Lung (tissue), 12 donors: ENCODE results near the gene BRD7. TPM values are rescaled to one million over a fixed set of nuclear protein-coding genes. Genes with fewer than 3 reads are reported as not detected.
A peak's percentile ranks its signal among the peaks of the same experiment; 100 is the strongest.

ENCODE experiments used
- ATAC-seq: fragments of 200-7000 bp; cut with Tn5 transposase; one replicate; pipeline ENCODE4 v1.9.1; 2020; ENCODE audit warnings: moderate number of reproducible peaks; ENCODE audit not compliant: insufficient read depth, low FRiP score
- DNase-seq, 3 donors: peaks; one replicate each; pipeline ENCODE4 v3.0.0-alpha.2; 2013 to 2017
- H3K27ac ChIP-seq, 2 donors: one replicate each; pipeline ENCODE4 v1.5.1; 2013; ENCODE audit warnings: mild to moderate bottlenecking in 2 of 2, moderate library complexity in 2 of 2, control low read depth in 1 of 2, inconsistent platforms in 1 of 2, low read depth in 1 of 2, low read length in 1 of 2
- H3K27me3 ChIP-seq, 3 donors: one replicate each; pipeline ENCODE4 v1.5.1; 2013; ENCODE audit warnings: low read length in 2 of 3; ENCODE audit not compliant: control insufficient read depth in 3 of 3, insufficient read depth in 3 of 3
- H3K36me3 ChIP-seq, 4 donors: one replicate each; pipeline ENCODE4 v1.5.1; 2013; ENCODE audit warnings: low read length in 4 of 4, mild to moderate bottlenecking in 1 of 4, moderate library complexity in 1 of 4; ENCODE audit not compliant: control insufficient read depth in 4 of 4, insufficient read depth in 4 of 4
- H3K4me1 ChIP-seq, 5 donors: one replicate each; pipeline ENCODE4 v1.5.1; 2013; ENCODE audit warnings: low read length in 5 of 5, mild to moderate bottlenecking in 2 of 5, moderate library complexity in 1 of 5; ENCODE audit not compliant: control insufficient read depth in 5 of 5, insufficient read depth in 5 of 5
- H3K4me3 ChIP-seq: one replicate; pipeline ENCODE4 v1.5.1; 2013; ENCODE audit warnings: mild to moderate bottlenecking, control low read depth, moderate library complexity
- H3K9ac ChIP-seq, 2 donors: one replicate each; pipeline ENCODE4 v1.5.1; 2013; ENCODE audit warnings: low read length in 2 of 2, control low read depth in 1 of 2; ENCODE audit not compliant: insufficient read depth in 1 of 2
- H3K9me3 ChIP-seq, 4 donors: one replicate each; pipeline ENCODE4 v1.5.1; 2013; ENCODE audit warnings: low read length in 3 of 4, mild to moderate bottlenecking in 1 of 4, moderate library complexity in 1 of 4; ENCODE audit not compliant: control insufficient read depth in 4 of 4, insufficient read depth in 3 of 4
- WGBS, 2 donors: extraction: QIAGEN DNeasy Blood & Tissue Kit; methylation state at CpG; one replicate each; pipeline ENCODE4 v1.1.7; 2013; 5-methylcytosine and 5-hydroxymethylcytosine counted together
- polyA plus RNA-seq, 2 donors: library from polyadenylated mRNA; stranded (reverse); fragments of 200-250 nt; gene quantifications; one replicate each; pipeline ENCODE4 v1.2.1, GENCODE V29; 2013
- total RNA-seq, 2 donors: library from RNA; depleted of rRNA in 1 of 2; stranded (reverse); fragments of >200 nt in 1 of 2; gene quantifications; one replicate each; pipeline ENCODE4 v1.2.1, GENCODE V29; 2014 to 2021
- TF ChIP-seq, protein P1 (sequence below): IDR thresholded peaks from 2 replicates; pipeline ENCODE4 v1.5.1; 2012; ENCODE audit warnings: mild to moderate bottlenecking; ENCODE audit errors: control extremely low read depth, extremely low read depth
- donor health status: control.
- donor health status: control.
- donor health status: Bipolar disorder and iron deficiency.
- donor health status: healthy.
- donor health status: DM: yes; HTN: yes; CAD: no.

BRD7 gene
- total and polyA plus RNA-seq, 4 donors, result 33.9 to 54.6 (median 53.5) TPM

- Histone ChIP-seq H3K36me3 (peaks cover 13 to 39% (median 20%) of the 10 kb centered on the region in 4 donors), H3K27me3 (no peaks in the 10 kb centered on the region), H3K4me3 (no peak overlapping the region), H3K27ac (no peak overlapping the region), H3K4me1 (peaks cover 0 to 4% (median 0%) of the 10 kb centered on the region in 5 donors), H3K9ac (no peak overlapping the region), H3K9me3 (peaks cover 0 to 3% (median 0%) of the 10 kb centered on the region in 4 donors)
- WGBS, 2 donors, result 75 to 90% methylated on average over 5 of the region's 5 CpGs
- TF ChIP-seq, protein P1, sequence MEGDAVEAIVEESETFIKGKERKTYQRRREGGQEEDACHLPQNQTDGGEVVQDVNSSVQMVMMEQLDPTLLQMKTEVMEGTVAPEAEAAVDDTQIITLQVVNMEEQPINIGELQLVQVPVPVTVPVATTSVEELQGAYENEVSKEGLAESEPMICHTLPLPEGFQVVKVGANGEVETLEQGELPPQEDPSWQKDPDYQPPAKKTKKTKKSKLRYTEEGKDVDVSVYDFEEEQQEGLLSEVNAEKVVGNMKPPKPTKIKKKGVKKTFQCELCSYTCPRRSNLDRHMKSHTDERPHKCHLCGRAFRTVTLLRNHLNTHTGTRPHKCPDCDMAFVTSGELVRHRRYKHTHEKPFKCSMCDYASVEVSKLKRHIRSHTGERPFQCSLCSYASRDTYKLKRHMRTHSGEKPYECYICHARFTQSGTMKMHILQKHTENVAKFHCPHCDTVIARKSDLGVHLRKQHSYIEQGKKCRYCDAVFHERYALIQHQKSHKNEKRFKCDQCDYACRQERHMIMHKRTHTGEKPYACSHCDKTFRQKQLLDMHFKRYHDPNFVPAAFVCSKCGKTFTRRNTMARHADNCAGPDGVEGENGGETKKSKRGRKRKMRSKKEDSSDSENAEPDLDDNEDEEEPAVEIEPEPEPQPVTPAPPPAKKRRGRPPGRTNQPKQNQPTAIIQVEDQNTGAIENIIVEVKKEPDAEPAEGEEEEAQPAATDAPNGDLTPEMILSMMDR, result no peak
- ATAC-seq (no peak), DNase-seq (no peak)
Observed at GRCh38 chr16:50331570-50331969, 37.2 kb downstream of the BRD7 start.

GRCh38 chr16:50329446-50330189 lies 39.2 kb downstream of the BRD7 start:
- Histone ChIP-seq H3K27me3 (no peaks in the 10 kb centered on the region), H3K4me1 (peaks cover 0 to 4% (median 0%) of the 10 kb centered on the region in 5 donors), H3K9ac (no peak overlapping the region), H3K36me3 (peaks cover 14 to 41% (median 21%) of the 10 kb centered on the region in 4 donors), H3K27ac (peak overlapping the region in 1 of 2 donors; percentile 24), H3K9me3 (peaks cover 0 to 3% (median 0%) of the 10 kb centered on the region in 4 donors), H3K4me3 (no peak overlapping the region)
- ATAC-seq (no peak), DNase-seq (peak in 1 of 3 donors; percentile 42)
- TF ChIP-seq, protein P1, result no peak
- WGBS, 2 donors, result 33 to 60% methylated on average over 11 of the region's 11 CpGs

DNA sequence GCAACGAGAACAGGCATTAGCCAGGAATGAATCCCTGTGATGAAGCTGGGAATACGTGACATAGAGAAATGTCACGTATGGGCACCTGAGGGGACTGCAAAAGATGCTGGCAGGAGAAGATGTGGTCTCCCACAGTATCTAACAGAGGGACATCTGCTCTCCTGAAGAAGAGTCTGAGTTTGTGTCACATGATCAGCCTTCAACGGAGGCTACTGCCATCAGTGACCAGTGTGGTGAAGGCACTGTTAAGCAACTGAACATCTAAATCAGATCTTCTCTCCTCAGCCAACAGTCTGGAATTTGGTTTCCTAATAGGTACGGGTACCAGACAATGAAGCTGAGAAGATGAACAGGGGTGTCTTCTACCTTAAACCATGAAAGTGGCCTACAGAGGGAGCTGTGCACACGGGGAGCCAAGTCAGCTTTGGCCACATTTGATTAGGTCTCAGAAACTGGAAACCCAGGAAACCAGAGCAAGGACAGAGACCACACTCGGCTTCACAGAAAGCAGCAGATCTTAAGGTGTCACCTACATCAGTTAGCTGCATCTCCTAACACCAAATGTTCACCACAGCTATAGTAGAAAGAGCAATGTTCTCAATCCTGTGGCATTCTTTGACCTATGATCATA lies 41.8 kb downstream of the BRD7 start:
- peaks cover 0 to 4% (median 0%) of the 10 kb centered on the region in 5 donors for H3K4me1 ChIP-seq
- peaks cover 14 to 44% (median 20%) of the 10 kb centered on the region in 4 donors for H3K36me3 ChIP-seq
- no peak overlapping the region for H3K4me3 ChIP-seq
- no peak overlapping the region for H3K27ac ChIP-seq
- H3K27me3 ChIP-seq, result no peaks in the 10 kb centered on the region
- TF ChIP-seq, protein P1, result peak; percentile 36
- no peak overlapping the region for H3K9ac ChIP-seq
- WGBS, 2 donors, result 69 to 70% methylated on average over 7 of the region's 7 CpGs
- peak in 1 of 3 donors; percentile 15 for DNase-seq
- no peak for ATAC-seq
- H3K9me3 ChIP-seq, result no peaks in the 10 kb centered on the region
